Fibroblast of the aortic adventitia (primary cell): Measurements from ENCODE around the gene UNCX. TPM values are rescaled to one million over a fixed set of nuclear protein-coding genes. Genes with fewer than 3 reads are reported as not detected.

Experiments
- DNase-seq: peaks from one replicate; pipeline ENCODE4 v3.0.0-alpha.2; 2010; ENCODE audit warnings: low read depth
- H3K4me3 ChIP-seq: 2 replicates; pipeline ENCODE4 v1.5.1; 2011; ENCODE audit warnings: low read depth, mild to moderate bottlenecking, control low read depth, low read length, moderate library complexity
- CTCF ChIP-seq: IDR thresholded peaks from 2 replicates; pipeline ENCODE4 v1.5.1; 2011; ENCODE audit warnings: mild to moderate bottlenecking, low read length, control low read depth, inconsistent platforms; ENCODE audit not compliant: insufficient read depth
- total RNA-seq: library from RNA; depleted of rRNA; stranded (reverse); fragments of >200 nt; gene quantifications from 2 replicates; pipeline ENCODE4 v1.2.3, GENCODE V29; 2012; ENCODE audit warnings: low replicate concordance

Gene UNCX
- total RNA-seq, 1 donor: not detected

GRCh38 chr7:1242606-1243289, 10.1 kb downstream of the UNCX start:
- no peak for TF ChIP-seq CTCF
- H3K4me3 ChIP-seq: no peak overlapping the region
- no peak for DNase-seq

GRCh38 chr7:1243290-1243963, 10.8 kb downstream of the UNCX start:
- H3K4me3 ChIP-seq: no peak overlapping the region
- DNase-seq: no peak
- TF ChIP-seq CTCF: no peak

- no peak for TF ChIP-seq CTCF
- no peak for DNase-seq
- H3K4me3 ChIP-seq: no peak overlapping the region
These were observed 11.3 kb downstream of the UNCX start for GRCh38 chr7:1243964-1244416.

- TF ChIP-seq CTCF: no peak
- no peak overlapping the region for H3K4me3 ChIP-seq
- no peak for DNase-seq
These were observed 12.2 kb downstream of the UNCX start for GRCh38 chr7:1244700-1245523.

- DNase-seq: no peak
- H3K4me3 ChIP-seq: no peak overlapping the region
- no peak for TF ChIP-seq CTCF
These were observed 12.9 kb downstream of the UNCX start for GRCh38 chr7:1245524-1246050.

- DNase-seq: no peak
- no peak overlapping the region for H3K4me3 ChIP-seq
- TF ChIP-seq CTCF: no peak
These were observed 13.6 kb downstream of the UNCX start for GRCh38 chr7:1246160-1246870.
